ENCODE results near the gene JAM3. TPM values are rescaled to one million over a fixed set of nuclear protein-coding genes. Genes with fewer than 3 reads are reported as not detected.

The JAM3 gene
- total RNA-seq, 2 donors from 2014 or later = 21.3 to 157 TPM

GRCh38 chr11:134126217-134126822 is 57.4 kb downstream of the JAM3 start:
- Histone ChIP-seq H3K4me3 (no peak overlapping the region), H3K9me3 (no peaks in the 10 kb centered on the region), H3K27me3 (replicated peaks; ENCODE audit: insufficient read depth) (no peaks in the 10 kb centered on the region), H3K4me1 (replicated peaks) (no peaks in the 10 kb centered on the region), H3K27ac (peak overlapping the region; percentile 29 to 37), H3K36me3 (no peaks in the 10 kb centered on the region)
- TF ChIP-seq, protein P1, sequence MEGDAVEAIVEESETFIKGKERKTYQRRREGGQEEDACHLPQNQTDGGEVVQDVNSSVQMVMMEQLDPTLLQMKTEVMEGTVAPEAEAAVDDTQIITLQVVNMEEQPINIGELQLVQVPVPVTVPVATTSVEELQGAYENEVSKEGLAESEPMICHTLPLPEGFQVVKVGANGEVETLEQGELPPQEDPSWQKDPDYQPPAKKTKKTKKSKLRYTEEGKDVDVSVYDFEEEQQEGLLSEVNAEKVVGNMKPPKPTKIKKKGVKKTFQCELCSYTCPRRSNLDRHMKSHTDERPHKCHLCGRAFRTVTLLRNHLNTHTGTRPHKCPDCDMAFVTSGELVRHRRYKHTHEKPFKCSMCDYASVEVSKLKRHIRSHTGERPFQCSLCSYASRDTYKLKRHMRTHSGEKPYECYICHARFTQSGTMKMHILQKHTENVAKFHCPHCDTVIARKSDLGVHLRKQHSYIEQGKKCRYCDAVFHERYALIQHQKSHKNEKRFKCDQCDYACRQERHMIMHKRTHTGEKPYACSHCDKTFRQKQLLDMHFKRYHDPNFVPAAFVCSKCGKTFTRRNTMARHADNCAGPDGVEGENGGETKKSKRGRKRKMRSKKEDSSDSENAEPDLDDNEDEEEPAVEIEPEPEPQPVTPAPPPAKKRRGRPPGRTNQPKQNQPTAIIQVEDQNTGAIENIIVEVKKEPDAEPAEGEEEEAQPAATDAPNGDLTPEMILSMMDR (IDR thresholded peaks at IDR 0.05) = no peak
- no peak for TF ChIP-seq POLR2AphosphoS5 (IDR thresholded peaks at IDR 0.05)
- no peak for TF ChIP-seq POLR2A (IDR thresholded peaks at IDR 0.05)
- 69% methylated on average over 1 of the region's 1 CpG for WGBS
- DNase-seq (ENCODE audit: low spot score) = no peak
- intact Hi-C loops (cut with DNase I) = loop anchor here (10.0 kb wide), 1 partner anchor 172 kb away; the partner anchor contains the start of gene IGSF9B

DNA sequence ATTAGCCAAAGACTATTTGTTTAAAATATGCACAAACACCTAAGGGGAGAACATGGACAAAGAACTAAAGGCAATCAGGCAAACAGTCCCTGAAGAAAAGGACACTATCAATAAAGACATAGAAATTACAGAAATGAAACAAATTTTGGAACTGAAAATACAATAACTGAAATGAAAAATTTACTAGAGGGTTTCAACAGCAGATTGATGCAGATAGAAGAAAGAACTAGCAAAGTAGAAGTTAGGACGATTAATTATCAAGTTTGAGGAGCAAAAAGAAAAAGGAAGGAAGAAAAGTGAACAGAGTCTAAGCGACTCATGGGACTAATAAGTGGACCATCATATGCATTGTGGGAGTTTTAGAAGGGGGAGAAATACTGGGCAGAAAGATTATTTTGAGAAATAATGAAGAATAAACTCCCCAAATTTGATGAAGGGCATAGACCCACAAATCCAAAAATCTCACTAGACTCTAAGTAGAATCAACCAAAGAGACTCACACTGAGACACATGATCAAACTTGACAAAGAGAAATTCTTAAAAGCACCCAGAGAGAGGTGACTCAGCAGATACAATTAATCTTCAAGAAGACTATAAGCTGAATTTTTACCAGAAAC is 62.9 kb downstream of the JAM3 start:
- Histone ChIP-seq H3K4me3 (no peak overlapping the region), H3K27ac (no peak overlapping the region), H3K9me3 (no peaks in the 10 kb centered on the region), H3K27me3 (replicated peaks; ENCODE audit: insufficient read depth) (no peaks in the 10 kb centered on the region), H3K4me1 (replicated peaks) (no peaks in the 10 kb centered on the region), H3K36me3 (no peaks in the 10 kb centered on the region)
- intact Hi-C loops (cut with DNase I) = no loop called here
- DNase-seq (ENCODE audit: low spot score) = no peak
- 91% methylated on average over 2 of the region's 2 CpGs for whole genome bisulfite sequencing
- TF ChIP-seq, protein P1 (IDR thresholded peaks at IDR 0.05) = no peak
- no peak for TF ChIP-seq POLR2AphosphoS5 (IDR thresholded peaks at IDR 0.05)
- no peak for TF ChIP-seq POLR2A (IDR thresholded peaks at IDR 0.05)

DNA sequence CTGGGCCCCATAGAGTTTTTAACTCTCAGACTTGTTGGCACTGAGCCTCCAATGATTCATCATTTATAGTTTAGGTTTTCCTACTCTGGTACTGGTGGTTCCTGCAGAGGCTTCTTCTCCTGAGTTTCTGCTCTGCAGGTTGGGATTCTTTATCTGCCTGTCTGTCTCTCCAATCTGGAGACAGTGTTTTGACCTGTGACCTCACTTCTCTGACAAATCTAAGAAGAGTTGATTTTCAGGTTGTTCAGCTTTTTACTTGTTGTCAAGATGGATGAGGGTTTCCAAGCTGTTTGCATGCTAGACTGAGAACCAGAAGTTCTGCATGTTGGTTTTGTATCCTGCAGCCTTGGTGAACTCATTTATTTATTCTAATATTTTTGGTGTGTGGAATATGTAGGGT is 63.9 kb downstream of the JAM3 start:
- intact Hi-C loops (cut with DNase I) = no loop called here
- no peak for DNase-seq (ENCODE audit: low spot score)
- TF ChIP-seq POLR2A (IDR thresholded peaks at IDR 0.05) (no peak), POLR2AphosphoS5 (IDR thresholded peaks at IDR 0.05) (no peak)
- TF ChIP-seq, protein P1 (IDR thresholded peaks at IDR 0.05) = no peak
- H3K4me3 ChIP-seq = no peak overlapping the region
- H3K36me3 ChIP-seq = no peaks in the 10 kb centered on the region
- H3K27ac ChIP-seq = no peak overlapping the region
- H3K27me3 ChIP-seq (replicated peaks; ENCODE audit: insufficient read depth) = no peaks in the 10 kb centered on the region
- no peaks in the 10 kb centered on the region for H3K9me3 ChIP-seq
- H3K4me1 ChIP-seq (replicated peaks) = no peaks in the 10 kb centered on the region

DNA sequence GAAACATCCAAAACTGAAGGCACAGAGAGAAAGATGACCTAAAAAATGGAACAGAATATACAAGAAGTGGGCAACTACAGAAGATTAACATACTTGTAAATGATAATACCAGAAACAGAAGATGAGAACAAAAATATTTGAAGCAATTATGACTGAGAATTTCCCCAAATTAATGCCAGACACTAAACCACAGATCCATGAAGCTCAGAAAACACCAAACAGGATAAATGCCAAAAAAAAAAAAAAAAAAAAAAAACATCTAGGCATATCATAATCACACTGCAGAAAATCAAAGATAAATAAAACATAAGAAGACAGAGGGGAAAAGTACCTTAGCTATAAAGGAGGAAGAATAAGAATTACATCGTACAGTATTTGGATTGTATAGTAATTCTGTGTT is 65.3 kb downstream of the JAM3 start:
- intact Hi-C loops (cut with DNase I) = no loop called here
- TF ChIP-seq, protein P1 (IDR thresholded peaks at IDR 0.05) = no peak
- TF ChIP-seq POLR2AphosphoS5 (IDR thresholded peaks at IDR 0.05) = no peak
- no peak for TF ChIP-seq POLR2A (IDR thresholded peaks at IDR 0.05)
- Histone ChIP-seq H3K4me1 (replicated peaks) (no peaks in the 10 kb centered on the region), H3K36me3 (no peaks in the 10 kb centered on the region), H3K27ac (no peak overlapping the region), H3K4me3 (no peak overlapping the region), H3K27me3 (replicated peaks; ENCODE audit: insufficient read depth) (no peaks in the 10 kb centered on the region), H3K9me3 (no peaks in the 10 kb centered on the region)
- no peak for DNase-seq (ENCODE audit: low spot score)
- whole genome bisulfite sequencing = 87% methylated on average over 1 of the region's 1 CpG

- Histone ChIP-seq H3K9me3 (no peaks in the 10 kb centered on the region), H3K4me1 (replicated peaks) (no peaks in the 10 kb centered on the region), H3K27ac (no peak overlapping the region), H3K4me3 (no peak overlapping the region), H3K27me3 (replicated peaks; ENCODE audit: insufficient read depth) (no peaks in the 10 kb centered on the region), H3K36me3 (no peaks in the 10 kb centered on the region)
- TF ChIP-seq, protein P1 (IDR thresholded peaks at IDR 0.05) = no peak
- TF ChIP-seq POLR2A (IDR thresholded peaks at IDR 0.05) = no peak
- no peak for TF ChIP-seq POLR2AphosphoS5 (IDR thresholded peaks at IDR 0.05)
- intact Hi-C loops (cut with DNase I) = no loop called here
- no peak for DNase-seq (ENCODE audit: low spot score)
- 89% methylated on average over 9 of the region's 9 CpGs for WGBS
Observed at GRCh38 chr11:134138376-134138775, 69.5 kb downstream of the JAM3 start.

Measured in prostate gland (tissue), 2 donors.